ENCODE data around the gene CLEC2D. TPM values are rescaled to one million over a fixed set of nuclear protein-coding genes. Genes with fewer than 3 reads are reported as not detected.

Gene CLEC2D
- total RNA-seq, 2 donors from 2014 or later, result 19.3 to 21.5 TPM

DNA sequence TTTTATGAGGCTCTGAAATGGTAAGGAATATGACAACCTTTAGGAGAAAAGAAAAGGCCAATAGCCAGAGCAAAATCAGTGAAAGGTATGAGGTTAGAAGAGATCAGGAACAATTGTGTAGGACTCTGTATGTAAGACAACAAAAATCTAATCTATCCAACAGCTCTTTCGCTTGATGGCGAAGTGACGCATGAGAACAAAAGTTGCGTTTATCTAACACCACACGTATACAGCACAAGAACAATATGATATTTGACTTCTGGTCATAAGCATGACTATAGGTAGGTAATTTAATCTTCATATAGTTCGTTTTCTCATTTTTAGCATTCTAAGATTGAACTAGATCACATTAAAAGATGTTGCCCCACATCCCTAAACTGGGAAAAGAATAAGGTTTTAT is 61.9 kb downstream of the CLEC2D start:
- Histone ChIP-seq H3K4me1 (ENCODE audit: control insufficient read depth, insufficient read depth, low read length) (no peaks in the 10 kb centered on the region), H3K36me3 (ENCODE audit: control insufficient read depth, insufficient read depth, low read length) (no peaks in the 10 kb centered on the region), H3K27me3 (ENCODE audit: control insufficient read depth, insufficient read depth, low read length, poor library complexity, severe bottlenecking) (no peaks in the 10 kb centered on the region), H3K27ac (ENCODE audit: low read depth, low read length) (no peak overlapping the region), H3K9ac (ENCODE audit: extremely low read depth, low read length, poor library complexity, severe bottlenecking) (no peak overlapping the region), H3K4me3 (ENCODE audit: low read length) (no peak overlapping the region), H3K9me3 (ENCODE audit: control insufficient read depth, low read length) (no peaks in the 10 kb centered on the region)
- WGBS, 2 experiments (ENCODE audit: insufficient coverage in 1 of 2, insufficient read length in 1 of 2), result 100% methylated on average over 1 to 4 of the region's 6 CpGs
- Mint-ChIP-seq H3K4me1 (no peaks in the 10 kb centered on the region), H3K4me3 (no peak overlapping the region), H3K27me3 (ENCODE audit: insufficient read depth) (no peaks in the 10 kb centered on the region), H3K27ac (no peak overlapping the region), H3K9me3 (no peaks in the 10 kb centered on the region), H3K36me3 (ENCODE audit: low read depth) (no peaks in the 10 kb centered on the region)
- TF ChIP-seq, protein P1, sequence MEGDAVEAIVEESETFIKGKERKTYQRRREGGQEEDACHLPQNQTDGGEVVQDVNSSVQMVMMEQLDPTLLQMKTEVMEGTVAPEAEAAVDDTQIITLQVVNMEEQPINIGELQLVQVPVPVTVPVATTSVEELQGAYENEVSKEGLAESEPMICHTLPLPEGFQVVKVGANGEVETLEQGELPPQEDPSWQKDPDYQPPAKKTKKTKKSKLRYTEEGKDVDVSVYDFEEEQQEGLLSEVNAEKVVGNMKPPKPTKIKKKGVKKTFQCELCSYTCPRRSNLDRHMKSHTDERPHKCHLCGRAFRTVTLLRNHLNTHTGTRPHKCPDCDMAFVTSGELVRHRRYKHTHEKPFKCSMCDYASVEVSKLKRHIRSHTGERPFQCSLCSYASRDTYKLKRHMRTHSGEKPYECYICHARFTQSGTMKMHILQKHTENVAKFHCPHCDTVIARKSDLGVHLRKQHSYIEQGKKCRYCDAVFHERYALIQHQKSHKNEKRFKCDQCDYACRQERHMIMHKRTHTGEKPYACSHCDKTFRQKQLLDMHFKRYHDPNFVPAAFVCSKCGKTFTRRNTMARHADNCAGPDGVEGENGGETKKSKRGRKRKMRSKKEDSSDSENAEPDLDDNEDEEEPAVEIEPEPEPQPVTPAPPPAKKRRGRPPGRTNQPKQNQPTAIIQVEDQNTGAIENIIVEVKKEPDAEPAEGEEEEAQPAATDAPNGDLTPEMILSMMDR (conservative IDR thresholded peaks at IDR 0.05), result no peak
- DNase-seq, result no peak

DNA sequence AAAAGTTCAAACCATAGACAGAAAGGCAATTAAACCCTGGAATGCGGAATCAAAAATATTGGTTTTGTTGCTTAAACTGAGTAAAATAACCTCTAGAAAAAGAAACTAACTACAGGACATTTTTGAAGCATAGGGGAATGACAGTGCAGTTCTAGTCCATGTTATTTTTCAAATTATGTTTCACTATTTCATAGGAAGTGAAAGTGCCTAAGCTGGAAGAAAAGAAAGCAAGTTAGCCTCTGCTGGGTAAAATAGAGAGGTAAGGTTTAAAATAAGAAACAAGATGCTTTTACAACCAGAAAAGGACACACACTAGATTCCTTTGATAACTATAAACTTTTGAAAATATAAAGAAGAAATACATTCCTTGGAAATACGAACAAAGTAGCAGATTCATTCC is 62.3 kb downstream of the CLEC2D start:
- Histone ChIP-seq H3K27ac (ENCODE audit: low read depth, low read length) (no peak overlapping the region), H3K4me1 (ENCODE audit: control insufficient read depth, insufficient read depth, low read length) (no peaks in the 10 kb centered on the region), H3K9me3 (ENCODE audit: control insufficient read depth, low read length) (no peaks in the 10 kb centered on the region), H3K4me3 (ENCODE audit: low read length) (no peak overlapping the region), H3K36me3 (ENCODE audit: control insufficient read depth, insufficient read depth, low read length) (no peaks in the 10 kb centered on the region), H3K27me3 (ENCODE audit: control insufficient read depth, insufficient read depth, low read length, poor library complexity, severe bottlenecking) (no peaks in the 10 kb centered on the region), H3K9ac (ENCODE audit: extremely low read depth, low read length, poor library complexity, severe bottlenecking) (no peak overlapping the region)
- no peaks in the 10 kb centered on the region for H3K9me3 Mint-ChIP-seq
- DNase-seq, result no peak
- no peak overlapping the region for H3K27ac Mint-ChIP-seq
- H3K4me3 Mint-ChIP-seq, result no peak overlapping the region
- 83% methylated on average over 2 of the region's 2 CpGs; no CpG with 5 or more reads in 1 of the 2 experiments for WGBS, 2 experiments (ENCODE audit: insufficient coverage in 1 of 2, insufficient read length in 1 of 2)
- H3K4me1 Mint-ChIP-seq, result no peaks in the 10 kb centered on the region
- H3K27me3 Mint-ChIP-seq (ENCODE audit: insufficient read depth), result no peaks in the 10 kb centered on the region
- TF ChIP-seq, protein P1 (conservative IDR thresholded peaks at IDR 0.05), result no peak
- H3K36me3 Mint-ChIP-seq (ENCODE audit: low read depth), result no peaks in the 10 kb centered on the region

DNA sequence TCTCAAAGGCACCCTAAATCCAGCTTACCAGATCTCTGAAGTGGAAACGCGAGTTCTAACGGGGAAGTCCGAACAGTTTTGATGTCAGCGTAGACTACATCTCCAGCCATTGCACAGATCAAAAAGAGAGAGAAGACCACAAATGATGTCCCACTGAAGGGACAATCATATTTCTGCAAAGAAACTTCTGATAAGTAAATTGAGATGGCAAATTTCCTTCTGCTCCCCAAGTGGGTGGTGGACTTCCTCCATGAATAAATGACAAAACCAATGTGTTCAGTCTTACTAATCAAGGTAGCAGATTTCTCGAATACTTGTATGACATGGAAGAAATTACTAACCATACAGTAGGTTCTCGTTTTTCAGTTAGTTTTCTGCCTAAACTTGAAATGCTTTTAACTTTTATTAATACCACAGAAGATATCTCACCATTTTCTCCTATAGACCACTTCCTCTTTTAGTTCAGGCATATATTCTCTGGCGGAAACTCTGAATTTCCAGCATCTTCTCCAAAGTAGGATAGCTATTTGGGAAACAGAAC is 63.5 kb downstream of the CLEC2D start, which contains the start of gene CLECL1:
Gene CLECL1, minus strand, starts transcription at position 177 of the 541 bp plus-strand sequence.
- Histone ChIP-seq H3K4me1 (ENCODE audit: control insufficient read depth, insufficient read depth, low read length) (no peaks in the 10 kb centered on the region), H3K27ac (ENCODE audit: low read depth, low read length) (no peak within 1 kb of the TSS), H3K9me3 (ENCODE audit: control insufficient read depth, low read length) (no peaks in the 10 kb centered on the region), H3K27me3 (ENCODE audit: control insufficient read depth, insufficient read depth, low read length, poor library complexity, severe bottlenecking) (no peaks in the 10 kb centered on the region), H3K36me3 (ENCODE audit: control insufficient read depth, insufficient read depth, low read length) (no peaks in the 10 kb centered on the region), H3K4me3 (ENCODE audit: low read length) (no peak within 1 kb of the TSS), H3K9ac (ENCODE audit: extremely low read depth, low read length, poor library complexity, severe bottlenecking) (no peak within 1 kb of the TSS)
- TF ChIP-seq, protein P1 (conservative IDR thresholded peaks at IDR 0.05), result no peak
- DNase-seq, result no peak
- Mint-ChIP-seq H3K36me3 (ENCODE audit: low read depth) (no peaks in the 10 kb centered on the region), H3K27me3 (ENCODE audit: insufficient read depth) (no peaks in the 10 kb centered on the region), H3K4me3 (no peak within 1 kb of the TSS), H3K4me1 (no peaks in the 10 kb centered on the region), H3K27ac (no peak within 1 kb of the TSS), H3K9me3 (no peaks in the 10 kb centered on the region)
- 80 to 81% methylated on average over 8 of the region's 8 CpGs for WGBS, 2 experiments (ENCODE audit: insufficient coverage in 1 of 2, insufficient read length in 1 of 2)
